HepG2 (cell line): Measurements from ENCODE around the gene CASD1. TPM values are rescaled to one million over a fixed set of nuclear protein-coding genes. Genes with fewer than 3 reads are reported as not detected.

Experiments used
- AFF4 ChIP-seq: sonication (generic); formaldehyde crosslinking; IDR thresholded peaks from 2 replicates; pipeline ENCODE4 v1.4.0; 2020; ENCODE audit warnings: missing genetic modification reagents
- CBX5 ChIP-seq: sonication (generic); formaldehyde crosslinking; IDR thresholded peaks from 2 replicates; pipeline ENCODE4 v1.4.0; 2020; ENCODE audit warnings: missing genetic modification reagents, borderline replicate concordance
- CREBL2 ChIP-seq: sonication (generic); formaldehyde crosslinking; IDR thresholded peaks from 2 replicates; pipeline ENCODE4 v1.8.1; 2023; ENCODE audit warnings: missing genetic modification reagents, mild to moderate bottlenecking, borderline replicate concordance
- GZF1 ChIP-seq: sonication (generic); formaldehyde crosslinking; IDR thresholded peaks from 2 replicates; pipeline ENCODE4 v1.5.1; 2020; ENCODE audit warnings: mild to moderate bottlenecking, missing genetic modification reagents
- HMG20A ChIP-seq: IDR thresholded peaks from 2 replicates; pipeline ENCODE4 v1.6.1; 2016; ENCODE audit warnings: borderline replicate concordance
- HOXA7 ChIP-seq: sonication (generic); formaldehyde crosslinking; IDR thresholded peaks from 2 replicates; pipeline ENCODE4 v1.8.1; 2022; ENCODE audit warnings: mild to moderate bottlenecking, missing genetic modification reagents, moderate library complexity
- IKZF1 ChIP-seq: fragments of 450-650 bp; IDR thresholded peaks from 2 replicates; pipeline ENCODE4 v1.7.1; 2016
- ISL2 ChIP-seq: sonication (generic); formaldehyde crosslinking; IDR thresholded peaks from 2 replicates; pipeline ENCODE4 v1.5.0; 2020; ENCODE audit warnings: missing genetic modification reagents
- KAT7 ChIP-seq: IDR thresholded peaks from 2 replicates; pipeline ENCODE4 v1.6.1; 2018; ENCODE audit warnings: borderline replicate concordance, missing compliant biosample characterization
- NAIF1 ChIP-seq: sonication (generic); formaldehyde crosslinking; IDR thresholded peaks from 2 replicates; pipeline ENCODE4 v1.5.0; 2020; ENCODE audit warnings: mild to moderate bottlenecking, missing genetic modification reagents, borderline replicate concordance
- NCOR1 ChIP-seq: fragments of 200-600 bp; sonication (generic); IDR thresholded peaks from 2 replicates; pipeline ENCODE4 v1.7.0; 2017; ENCODE audit warnings: antibody characterized with exemption, low read length, borderline replicate concordance
- NFATC3 ChIP-seq: sonication (generic); formaldehyde crosslinking; IDR thresholded peaks from 2 replicates; pipeline ENCODE4 v1.5.1; 2020; ENCODE audit warnings: mild to moderate bottlenecking, missing genetic modification reagents
- NFYB ChIP-seq: sonication (generic); formaldehyde crosslinking; IDR thresholded peaks from 2 replicates; pipeline ENCODE4 v1.4.0; 2020; ENCODE audit warnings: missing genetic modification reagents
- PAWR ChIP-seq: sonication (generic); formaldehyde crosslinking; IDR thresholded peaks from 2 replicates; pipeline ENCODE4 v1.4.0; 2020; ENCODE audit warnings: missing genetic modification reagents, mild to moderate bottlenecking, borderline replicate concordance
- SATB2 ChIP-seq: sonication (generic); formaldehyde crosslinking; IDR thresholded peaks from 2 replicates; pipeline ENCODE4 v1.5.0; 2020; ENCODE audit warnings: missing genetic modification reagents
- SOX5 ChIP-seq: IDR thresholded peaks from 2 replicates; pipeline ENCODE4 v1.6.1; 2016; ENCODE audit warnings: borderline replicate concordance
- SP5 ChIP-seq: IDR thresholded peaks from 2 replicates; pipeline ENCODE4 v1.6.1; 2016; ENCODE audit warnings: low read depth, borderline replicate concordance
- SRSF9 ChIP-seq: fragments of 200-400 bp; formaldehyde crosslinking; IDR thresholded peaks from 2 replicates; pipeline ENCODE4 v1.6.1; 2018; ENCODE audit warnings: borderline replicate concordance, mild to moderate bottlenecking, low read depth, low read length; ENCODE audit not compliant: insufficient read depth, poor library complexity, severe bottlenecking
- WIZ ChIP-seq: sonication (generic); formaldehyde crosslinking; IDR thresholded peaks from 2 replicates; pipeline ENCODE4 v1.5.1; 2020; ENCODE audit warnings: mild to moderate bottlenecking, missing genetic modification reagents
- ZBTB42 ChIP-seq: sonication (generic); formaldehyde crosslinking; IDR thresholded peaks from 2 replicates; pipeline ENCODE4 v1.5.0; 2020; ENCODE audit warnings: mild to moderate bottlenecking, missing genetic modification reagents
- ZFP90 ChIP-seq: sonication (generic); formaldehyde crosslinking; IDR thresholded peaks from 2 replicates; pipeline ENCODE4 v1.8.0; 2022; ENCODE audit warnings: missing genetic modification reagents, mild to moderate bottlenecking, inconsistent platforms, borderline replicate concordance
- ZNF30 ChIP-seq: sonication (generic); formaldehyde crosslinking; IDR thresholded peaks from 2 replicates; pipeline ENCODE4 v1.5.0; 2020; ENCODE audit warnings: mild to moderate bottlenecking, missing genetic modification reagents
- ZNF468 ChIP-seq: sonication (generic); formaldehyde crosslinking; IDR thresholded peaks from 2 replicates; pipeline ENCODE4 v1.8.0; 2022; ENCODE audit warnings: mild to moderate bottlenecking, moderate library complexity, missing genetic modification reagents
- ZNF484 ChIP-seq: sonication (generic); formaldehyde crosslinking; IDR thresholded peaks from 2 replicates; pipeline ENCODE4 v1.5.1; 2020; ENCODE audit warnings: mild to moderate bottlenecking, low read depth, missing genetic modification reagents, borderline replicate concordance
- ZNF552 ChIP-seq: sonication (generic); formaldehyde crosslinking; IDR thresholded peaks from 2 replicates; pipeline ENCODE4 v1.9.0; 2022; ENCODE audit warnings: missing genetic modification reagents, mild to moderate bottlenecking, borderline replicate concordance
- ZNF589 ChIP-seq: sonication (generic); formaldehyde crosslinking; conservative IDR thresholded peaks from 2 replicates; pipeline ENCODE4 v1.8.0; 2022; ENCODE audit warnings: mild to moderate bottlenecking, moderate library complexity, missing genetic modification reagents
- ZNF615 ChIP-seq: sonication (generic); formaldehyde crosslinking; IDR thresholded peaks from 2 replicates; pipeline ENCODE4 v1.5.0; 2020; ENCODE audit warnings: mild to moderate bottlenecking, missing genetic modification reagents, borderline replicate concordance
- ZNF782 ChIP-seq: sonication (generic); formaldehyde crosslinking; IDR thresholded peaks from 2 replicates; pipeline ENCODE4 v1.4.0; 2020; ENCODE audit warnings: missing genetic modification reagents, mild to moderate bottlenecking, borderline replicate concordance
- ZSCAN12 ChIP-seq: sonication (generic); formaldehyde crosslinking; IDR thresholded peaks from 2 replicates; pipeline ENCODE4 v1.9.0; 2021; ENCODE audit warnings: mild to moderate bottlenecking, missing genetic modification reagents
- ZSCAN31 ChIP-seq: sonication (generic); formaldehyde crosslinking; IDR thresholded peaks from 2 replicates; pipeline ENCODE4 v1.5.0; 2020; ENCODE audit warnings: low read depth, mild to moderate bottlenecking, missing genetic modification reagents
- polyA plus RNA-seq, 8 experiments: library from polyadenylated mRNA; depleted of rRNA in 3 of 8; stranded (reverse) in 7 of 8; unstranded in 1 of 8; fragments of >200 nt; fragmentation: Illumina TruSeq in 4 of 8; extraction: Trizol in 4 of 8; gene quantifications; 2 replicates each; pipeline versions ENCODE4 v1.2.1 to v1.2.3, GENCODE V29; 2011 to 2016; ENCODE audit warnings: low read depth in 4 of 8, missing spikeins in 1 of 8, mixed read lengths in 1 of 8; ENCODE audit not compliant: insufficient read depth in 1 of 8
- total RNA-seq, 5 experiments: library from RNA; depleted of rRNA; stranded (reverse); fragments of >200 nt; fragmentation: Illumina TruSeq; extraction: Trizol; gene quantifications; 2 replicates each; pipeline ENCODE4 v1.2.3, GENCODE V29; 2016; ENCODE audit warnings: low read depth in 1 of 5

CASD1 gene
- total and polyA plus RNA-seq, 2 of the 13 experiments (the other 11 are each of a cell fraction or from before 2014, with no cell fraction given): 22.9 to 32.6 TPM

GRCh38 chr7:94509264-94509886 is at the start of gene CASD1 (continued):
- no peak for TF ChIP-seq AFF4 (CRISPR knock-in tag)
- no peak for TF ChIP-seq NCOR1
- TF ChIP-seq NAIF1 (CRISPR knock-in tag): no peak; the same call in 1 of the 2 replicates
- TF ChIP-seq SP5 (CRISPR knock-in tag): no peak
- no peak for TF ChIP-seq ZFP90 (CRISPR knock-in tag)
- TF ChIP-seq ZBTB42 (CRISPR knock-in tag): no peak
- no peak for TF ChIP-seq ZNF615
- no peak for TF ChIP-seq ZSCAN12 (CRISPR knock-in tag)
- TF ChIP-seq NFATC3 (CRISPR knock-in tag): 0 out of 2 replicates have a peak, but pooled peaks have one; percentile 62
- TF ChIP-seq ZSCAN31: no peak
- no peak for TF ChIP-seq ZNF552 (CRISPR knock-in tag)
- no peak for TF ChIP-seq ZNF484 (CRISPR knock-in tag)
- no peak for TF ChIP-seq CBX5
- TF ChIP-seq ISL2 (CRISPR knock-in tag): no peak
- TF ChIP-seq WIZ (CRISPR knock-in tag): no peak
- TF ChIP-seq IKZF1: no peak
- TF ChIP-seq ZNF782 (CRISPR knock-in tag): 0 out of 2 replicates have a peak, but pooled peaks have one; percentile 54
- TF ChIP-seq SATB2 (CRISPR knock-in tag): 0 out of 2 replicates have a peak, but pooled peaks have one; percentile 13
- TF ChIP-seq CREBL2 (CRISPR knock-in tag): 0 out of 2 replicates have a peak, but pooled peaks have one; percentile 42
- no peak for TF ChIP-seq ZNF468 (CRISPR knock-in tag)
- no peak for TF ChIP-seq HOXA7
- TF ChIP-seq SRSF9: no peak
- no peak for TF ChIP-seq GZF1 (CRISPR knock-in tag)
- TF ChIP-seq HMG20A (CRISPR knock-in tag): no peak
- peak; percentile 30; the same call in 1 of the 2 replicates for TF ChIP-seq KAT7 (CRISPR knock-in tag)
- no peak for TF ChIP-seq NFYB (CRISPR knock-in tag)
- no peak for TF ChIP-seq SOX5 (CRISPR knock-in tag)
- TF ChIP-seq PAWR (CRISPR knock-in tag): no peak
- TF ChIP-seq ZNF589: 0 out of 2 replicates have a peak, but pooled peaks have one; percentile 53
- TF ChIP-seq ZNF30: no peak
